HCT116 (cell line): Measurements from ENCODE around the gene GABARAPL1. TPM values are rescaled to one million over a fixed set of nuclear protein-coding genes. Genes with fewer than 3 reads are reported as not detected.

Experiments
- ATAC-seq: fragments of 200-7000 bp; cut with Tn5 transposase; 2 replicates; pipeline ENCODE4 v1.9.1; 2020; ENCODE audit warnings: mild to moderate bottlenecking, moderate library complexity
- BruUV-seq: library from RNA; stranded (reverse); fragments of 400-500 nt; replicated peaks from 2 replicates; lab custom pipeline; 2021; lab: Mats Ljungman, UMichigan
- CTCF ChIA-PET: fragments of 300-600 bp; sonication (Branson Sonifier 250); formaldehyde crosslinking; loops from one replicate; lab custom pipeline; 2021; ENCODE audit warnings: antibody characterized with exemption; lab: Charles Lee
- POLR2A ChIA-PET: fragments of 300-600, 350-600 bp; sonication (Branson Sonifier 250); formaldehyde crosslinking; loops from one replicate; lab custom pipeline; 2021; ENCODE audit warnings: antibody characterized with exemption; lab: Charles Lee
- RAD21 ChIA-PET, 2 experiments: fragments of 300-600 bp; sonication (Branson Sonifier 250); formaldehyde crosslinking; loops; one replicate each; lab custom pipeline; 2023; ENCODE audit warnings: low total read pairs in 2 of 2; ENCODE audit not compliant: uncharacterized antibody in 2 of 2, unreplicated experiment in 2 of 2, low non-redundant PET in 1 of 2; lab: Charles Lee
- DNase-seq: peaks from one replicate; pipeline ENCODE4 v3.0.0-alpha.2; 2010; ENCODE audit warnings: low read depth, low spot score
- H2AFZ ChIP-seq: fragments of 200-600 bp; shearing (Covaris generic), sonication (generic); 2 replicates; pipeline ENCODE4 v1.6.1; 2017; ENCODE audit warnings: low read depth, mixed run types, mixed read lengths, antibody characterized with exemption, low read length; ENCODE audit not compliant: poor library complexity, severe bottlenecking
- H3K27ac ChIP-seq: 2 replicates; pipeline ENCODE4 v1.5.1; 2012; ENCODE audit warnings: low read depth, low read length
- H3K27me3 ChIP-seq: fragments of 200-600 bp; sonication (generic); 2 replicates; pipeline ENCODE4 v1.6.1; 2016; ENCODE audit warnings: mixed run types, low read length, mixed read lengths; ENCODE audit not compliant: insufficient read depth
- H3K36me3 ChIP-seq, 2 experiments: fragments of 200-500 bp in 1 of 2; fragments of 200-600 bp in 1 of 2; sonication (Bioruptor generic) in 1 of 2; sonication (generic) in 1 of 2; 2 replicates each; pipeline versions ENCODE4 v1.5.1 to v1.6.1; 2014 to 2016; ENCODE audit warnings: low read length in 2 of 2, inconsistent platforms in 1 of 2, mixed read lengths in 1 of 2, mixed run types in 1 of 2; ENCODE audit not compliant: insufficient read depth in 2 of 2, control insufficient read depth in 1 of 2
- H3K4me1 ChIP-seq, 2 experiments: fragments of 200-600 bp in 1 of 2; sonication (generic) in 1 of 2; 2 replicates each; pipeline versions ENCODE4 v1.5.1 to v1.6.1; 2012 to 2017; ENCODE audit warnings: low read length in 2 of 2, inconsistent platforms in 1 of 2, mild to moderate bottlenecking in 1 of 2, mixed read lengths in 1 of 2, mixed run types in 1 of 2, moderate library complexity in 1 of 2; ENCODE audit not compliant: insufficient read depth in 2 of 2, control insufficient read depth in 1 of 2
- H3K4me2 ChIP-seq: fragments of 200-600 bp; sonication (generic); 2 replicates; pipeline ENCODE4 v1.6.1; 2017; ENCODE audit warnings: mixed run types, low read length, mixed read lengths
- H3K4me3 ChIP-seq, 2 experiments: fragments of 200-600 bp in 1 of 2; sonication (generic) in 1 of 2; replicated peaks in 1 of 2; 2 replicates each; pipeline ENCODE4 v1.5.1; 2011 to 2016; ENCODE audit warnings: low read length in 2 of 2, control low read depth in 1 of 2, low read depth in 1 of 2, mild to moderate bottlenecking in 1 of 2, mixed read lengths in 1 of 2, mixed run types in 1 of 2
- H3K79me2 ChIP-seq: fragments of 200-600 bp; sonication (generic); 2 replicates; pipeline ENCODE4 v1.6.1; 2017; ENCODE audit warnings: mild to moderate bottlenecking, mixed run types, low read length, moderate library complexity, mixed read lengths; ENCODE audit not compliant: insufficient read depth
- H3K9ac ChIP-seq: fragments of 200-600 bp; sonication (generic); 2 replicates; pipeline ENCODE4 v1.6.1; 2016; ENCODE audit warnings: low read length, mixed read lengths
- H3K9me2 ChIP-seq: fragments of 200-600 bp; sonication (generic), shearing (Covaris generic); 2 replicates; pipeline ENCODE4 v1.6.1; 2017; ENCODE audit warnings: mixed run types, mild to moderate bottlenecking, moderate library complexity; ENCODE audit not compliant: insufficient read depth
- H3K9me3 ChIP-seq, 2 experiments: fragments of 200-500 bp in 1 of 2; fragments of 200-600 bp in 1 of 2; sonication (Bioruptor generic) in 1 of 2; sonication (generic) in 1 of 2; 2 replicates each; pipeline ENCODE4 v1.6.1; 2014 to 2017; ENCODE audit warnings: low read length in 2 of 2, mixed read lengths in 2 of 2, inconsistent platforms in 1 of 2, low read depth in 1 of 2, mild to moderate bottlenecking in 1 of 2, mixed run types in 1 of 2, moderate library complexity in 1 of 2; ENCODE audit not compliant: control insufficient read depth in 1 of 2, insufficient read depth in 1 of 2
- H4K20me1 ChIP-seq: fragments of 200-600 bp; sonication (generic), shearing (Covaris generic); 2 replicates; pipeline ENCODE4 v1.6.1; 2017; ENCODE audit warnings: mixed run types, mild to moderate bottlenecking, moderate library complexity; ENCODE audit not compliant: insufficient read depth
- CEBPB ChIP-seq: IDR thresholded peaks from 2 replicates; pipeline ENCODE4 v1.6.1; 2012; ENCODE audit warnings: low read depth
- MAX ChIP-seq: IDR thresholded peaks from 2 replicates; pipeline ENCODE4 v1.6.1; 2012
- POLR2A ChIP-seq: IDR thresholded peaks from 2 replicates; pipeline ENCODE4 v1.7.0; 2011; ENCODE audit warnings: borderline replicate concordance; ENCODE audit not compliant: insufficient read depth, insufficient read length; ENCODE audit errors: extremely low read depth
- RAD21 ChIP-seq: IDR thresholded peaks from 2 replicates; pipeline ENCODE4 v1.6.1; 2012; ENCODE audit warnings: low read depth, mild to moderate bottlenecking
- ZFX ChIP-seq: fragments of 450-650 bp; IDR thresholded peaks from 2 replicates; pipeline ENCODE4 v1.6.1; 2017
- ZNF274 ChIP-seq: fragments of 200-500 bp; sonication (Bioruptor generic); IDR thresholded peaks from 2 replicates; pipeline ENCODE4 v1.6.1; 2014; ENCODE audit warnings: mild to moderate bottlenecking, low read depth, low read length, inconsistent platforms
- intact Hi-C: fragments of 100-400 bp; cut with micrococcal nuclease; formaldehyde crosslinking; loops from 2 replicates; pipeline ENCODE4 v1.10.0; 2022
- total RNA-seq: library from RNA; stranded (reverse); gene quantifications from one replicate; pipeline ENCODE4 v1.2.1, GENCODE V29; 2021; ENCODE audit not compliant: unreplicated experiment
- TF ChIP-seq, protein P1 (sequence below): IDR thresholded peaks from 2 replicates; pipeline ENCODE4 v1.6.1; 2012; ENCODE audit warnings: low read depth
- TF ChIP-seq, protein P2 (sequence below): IDR thresholded peaks from 2 replicates; pipeline ENCODE4 v1.6.1; 2011; ENCODE audit warnings: mild to moderate bottlenecking, low read length, moderate library complexity; ENCODE audit not compliant: insufficient replicate concordance; ENCODE audit errors: extremely low read depth

GABARAPL1 gene
- total RNA-seq, 1 experiment from 2014 or later, result 35.5 TPM

DNA sequence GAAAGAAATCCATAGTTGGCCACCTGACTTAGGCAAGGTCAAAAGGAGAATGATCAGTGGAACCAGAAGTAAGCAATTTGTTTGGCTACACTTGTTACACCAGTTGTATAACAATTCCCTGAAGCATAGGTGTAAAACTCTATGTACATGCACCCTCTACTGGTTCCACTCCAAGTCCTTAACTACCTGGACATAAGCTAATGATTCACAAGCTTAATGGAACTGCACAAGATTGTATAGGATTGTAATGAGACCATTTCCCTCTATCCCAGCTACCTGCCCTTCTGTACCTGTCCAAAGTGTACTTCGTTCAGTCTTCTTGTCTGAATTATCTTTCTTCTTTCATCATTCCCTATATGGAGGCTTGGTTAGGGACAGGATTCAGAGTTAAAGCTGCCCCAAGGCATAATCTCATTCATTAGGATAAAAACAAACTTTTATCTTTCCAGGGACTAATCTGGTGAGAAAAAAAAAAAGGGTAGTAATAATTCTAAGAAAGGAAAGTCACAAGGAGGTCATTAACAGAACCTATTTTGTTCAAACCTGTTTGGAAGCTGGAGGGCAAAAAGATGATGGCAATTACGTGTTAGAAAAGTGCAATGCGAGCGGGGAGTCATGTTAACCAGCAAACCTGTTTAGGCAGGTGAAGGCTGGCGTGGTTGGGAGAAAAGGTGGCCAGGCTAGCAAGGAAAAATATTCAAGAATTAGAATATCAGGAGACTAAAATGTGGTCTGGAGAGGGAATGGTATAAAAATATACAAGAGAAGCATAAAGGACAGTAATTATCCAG, 36.6 kb upstream of the GABARAPL1 start:
- Histone ChIP-seq H3K27ac (no peak overlapping the region), H3K4me3 (no peak overlapping the region), H3K27me3 (no peaks in the 10 kb centered on the region), H3K79me2 (no peaks in the 10 kb centered on the region), H3K9me2 (no peaks in the 10 kb centered on the region), H3K9me3 (no peaks in the 10 kb centered on the region), H3K36me3 (no peaks in the 10 kb centered on the region), H3K9ac (no peak overlapping the region), H3K4me1 (no peaks in the 10 kb centered on the region), H4K20me1 (no peaks in the 10 kb centered on the region), H3K4me2 (no peak overlapping the region), H2AFZ (no peak overlapping the region)
- intact Hi-C loops, result no loop called here
- DNase-seq, result no peak
- POLR2A ChIA-PET, result no interaction called here
- RAD21 ChIA-PET, result no interaction called here
- CTCF ChIA-PET, result interaction anchor here (1.0 to 1.4 kb wide), 2 partner anchors 14 to 23 kb away, joined by 3 to 4 read pairs; no protein-coding TSS in a partner anchor
- BruUV-seq, result no TSS peak
- no peak for ATAC-seq
- TF ChIP-seq, protein P1, sequence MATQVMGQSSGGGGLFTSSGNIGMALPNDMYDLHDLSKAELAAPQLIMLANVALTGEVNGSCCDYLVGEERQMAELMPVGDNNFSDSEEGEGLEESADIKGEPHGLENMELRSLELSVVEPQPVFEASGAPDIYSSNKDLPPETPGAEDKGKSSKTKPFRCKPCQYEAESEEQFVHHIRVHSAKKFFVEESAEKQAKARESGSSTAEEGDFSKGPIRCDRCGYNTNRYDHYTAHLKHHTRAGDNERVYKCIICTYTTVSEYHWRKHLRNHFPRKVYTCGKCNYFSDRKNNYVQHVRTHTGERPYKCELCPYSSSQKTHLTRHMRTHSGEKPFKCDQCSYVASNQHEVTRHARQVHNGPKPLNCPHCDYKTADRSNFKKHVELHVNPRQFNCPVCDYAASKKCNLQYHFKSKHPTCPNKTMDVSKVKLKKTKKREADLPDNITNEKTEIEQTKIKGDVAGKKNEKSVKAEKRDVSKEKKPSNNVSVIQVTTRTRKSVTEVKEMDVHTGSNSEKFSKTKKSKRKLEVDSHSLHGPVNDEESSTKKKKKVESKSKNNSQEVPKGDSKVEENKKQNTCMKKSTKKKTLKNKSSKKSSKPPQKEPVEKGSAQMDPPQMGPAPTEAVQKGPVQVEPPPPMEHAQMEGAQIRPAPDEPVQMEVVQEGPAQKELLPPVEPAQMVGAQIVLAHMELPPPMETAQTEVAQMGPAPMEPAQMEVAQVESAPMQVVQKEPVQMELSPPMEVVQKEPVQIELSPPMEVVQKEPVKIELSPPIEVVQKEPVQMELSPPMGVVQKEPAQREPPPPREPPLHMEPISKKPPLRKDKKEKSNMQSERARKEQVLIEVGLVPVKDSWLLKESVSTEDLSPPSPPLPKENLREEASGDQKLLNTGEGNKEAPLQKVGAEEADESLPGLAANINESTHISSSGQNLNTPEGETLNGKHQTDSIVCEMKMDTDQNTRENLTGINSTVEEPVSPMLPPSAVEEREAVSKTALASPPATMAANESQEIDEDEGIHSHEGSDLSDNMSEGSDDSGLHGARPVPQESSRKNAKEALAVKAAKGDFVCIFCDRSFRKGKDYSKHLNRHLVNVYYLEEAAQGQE, result no peak

DNA sequence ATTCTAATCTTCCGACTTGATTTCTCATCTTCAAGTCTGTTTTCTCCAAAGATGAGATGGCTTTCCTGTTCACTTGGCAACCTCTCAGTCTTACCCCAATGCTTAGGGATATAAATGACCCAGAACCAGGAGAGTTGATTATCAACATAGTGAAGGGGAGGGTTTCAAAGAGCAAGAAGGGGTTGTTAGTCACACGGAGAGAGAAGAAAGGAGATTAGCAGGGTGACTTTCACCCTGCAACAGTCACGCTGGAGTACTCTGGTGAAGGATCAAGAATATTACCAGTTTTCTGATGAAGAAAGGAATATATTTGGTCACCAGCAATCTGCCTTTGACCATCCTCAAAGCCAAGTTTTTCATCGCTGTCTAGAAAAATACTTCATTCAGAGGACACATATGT, 33.9 kb upstream of the GABARAPL1 start, which contains the start of gene TMEM52B:
TMEM52B (plus strand) TSS at position 212 of the 400 bp plus-strand sequence. CDS start 543 bp downstream, outside the sequence.
- Histone ChIP-seq H3K79me2 (no peaks in the 10 kb centered on the region), H3K4me3 (no peak within 1 kb of the TSS), H3K9me2 (no peaks in the 10 kb centered on the region), H3K36me3 (no peaks in the 10 kb centered on the region), H4K20me1 (no peaks in the 10 kb centered on the region), H3K9ac (no peak within 1 kb of the TSS), H3K27ac (no peak within 1 kb of the TSS), H3K27me3 (no peaks in the 10 kb centered on the region), H3K4me1 (no peaks in the 10 kb centered on the region), H2AFZ (no peak within 1 kb of the TSS), H3K9me3 (no peaks in the 10 kb centered on the region), H3K4me2 (no peak within 1 kb of the TSS)
- intact Hi-C loops, result no loop called here
- ATAC-seq, result no peak
- ChIA-PET POLR2A (no interaction called here), RAD21 (no interaction called here), CTCF (no interaction called here)
- no TSS peak for BruUV-seq
- no peak for DNase-seq
- TF ChIP-seq RAD21, result no peak
- no peak for TF ChIP-seq ZNF274
- TF ChIP-seq CEBPB, result no peak
- TF ChIP-seq POLR2A, result no peak
- no peak for TF ChIP-seq MAX
- TF ChIP-seq, protein P2, sequence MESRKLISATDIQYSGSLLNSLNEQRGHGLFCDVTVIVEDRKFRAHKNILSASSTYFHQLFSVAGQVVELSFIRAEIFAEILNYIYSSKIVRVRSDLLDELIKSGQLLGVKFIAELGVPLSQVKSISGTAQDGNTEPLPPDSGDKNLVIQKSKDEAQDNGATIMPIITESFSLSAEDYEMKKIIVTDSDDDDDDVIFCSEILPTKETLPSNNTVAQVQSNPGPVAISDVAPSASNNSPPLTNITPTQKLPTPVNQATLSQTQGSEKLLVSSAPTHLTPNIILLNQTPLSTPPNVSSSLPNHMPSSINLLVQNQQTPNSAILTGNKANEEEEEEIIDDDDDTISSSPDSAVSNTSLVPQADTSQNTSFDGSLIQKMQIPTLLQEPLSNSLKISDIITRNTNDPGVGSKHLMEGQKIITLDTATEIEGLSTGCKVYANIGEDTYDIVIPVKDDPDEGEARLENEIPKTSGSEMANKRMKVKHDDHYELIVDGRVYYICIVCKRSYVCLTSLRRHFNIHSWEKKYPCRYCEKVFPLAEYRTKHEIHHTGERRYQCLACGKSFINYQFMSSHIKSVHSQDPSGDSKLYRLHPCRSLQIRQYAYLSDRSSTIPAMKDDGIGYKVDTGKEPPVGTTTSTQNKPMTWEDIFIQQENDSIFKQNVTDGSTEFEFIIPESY, result no peak
- TF ChIP-seq ZFX, result no peak
- TF ChIP-seq, protein P1, result no peak
